Gastroesophageal sphincter (tissue), 3 donors: ENCODE results near the gene OR2T33.

Experiments used
- EP300 ChIP-seq: sonication (generic); formaldehyde crosslinking; IDR thresholded peaks from one replicate; pipeline ENCODE4 v1.6.1; 2017; ENCODE audit warnings: antibody characterized with exemption, mild to moderate bottlenecking
- POLR2A ChIP-seq, 2 donors: fragments of 450-650 bp; IDR thresholded peaks; one replicate each; pipeline ENCODE4 v1.6.1; 2017; ENCODE audit warnings: antibody characterized with exemption in 2 of 2, mild to moderate bottlenecking in 2 of 2, moderate library complexity in 1 of 2
- POLR2AphosphoS5 ChIP-seq: sonication (generic); formaldehyde crosslinking; IDR thresholded peaks from one replicate; pipeline ENCODE4 v1.6.1; 2017; ENCODE audit warnings: antibody characterized with exemption
- TF ChIP-seq, protein P1 (sequence below), 4 experiments: fragments of 200-600 bp in 2 of 4; fragments of 450-650 bp in 2 of 4; sonication (generic) in 1 of 4; IDR thresholded peaks; one replicate each; pipeline ENCODE4 v1.5.1; 2017 to 2019; ENCODE audit warnings: antibody characterized with exemption in 4 of 4, mild to moderate bottlenecking in 2 of 4, moderate library complexity in 2 of 4

DNA sequence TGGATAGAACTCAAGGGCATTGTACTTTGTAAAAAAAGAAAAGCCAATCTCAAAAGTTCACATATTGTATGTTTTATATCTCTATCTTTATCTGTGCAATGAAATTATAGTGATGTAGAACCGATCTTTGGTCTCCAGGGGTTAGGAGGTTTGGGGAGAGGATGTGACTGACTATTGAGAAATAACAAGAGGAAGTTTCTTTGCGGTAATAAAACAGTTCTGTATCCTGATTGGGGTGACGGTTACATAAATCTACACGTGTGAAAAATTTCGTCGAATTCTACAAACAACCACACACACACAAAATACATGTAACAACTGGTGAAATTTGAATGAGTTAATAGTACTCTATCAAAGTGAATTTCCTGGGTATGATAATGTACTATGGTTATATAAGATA, 10.6 kb upstream of the OR2T33 start:
- TF ChIP-seq, protein P1, sequence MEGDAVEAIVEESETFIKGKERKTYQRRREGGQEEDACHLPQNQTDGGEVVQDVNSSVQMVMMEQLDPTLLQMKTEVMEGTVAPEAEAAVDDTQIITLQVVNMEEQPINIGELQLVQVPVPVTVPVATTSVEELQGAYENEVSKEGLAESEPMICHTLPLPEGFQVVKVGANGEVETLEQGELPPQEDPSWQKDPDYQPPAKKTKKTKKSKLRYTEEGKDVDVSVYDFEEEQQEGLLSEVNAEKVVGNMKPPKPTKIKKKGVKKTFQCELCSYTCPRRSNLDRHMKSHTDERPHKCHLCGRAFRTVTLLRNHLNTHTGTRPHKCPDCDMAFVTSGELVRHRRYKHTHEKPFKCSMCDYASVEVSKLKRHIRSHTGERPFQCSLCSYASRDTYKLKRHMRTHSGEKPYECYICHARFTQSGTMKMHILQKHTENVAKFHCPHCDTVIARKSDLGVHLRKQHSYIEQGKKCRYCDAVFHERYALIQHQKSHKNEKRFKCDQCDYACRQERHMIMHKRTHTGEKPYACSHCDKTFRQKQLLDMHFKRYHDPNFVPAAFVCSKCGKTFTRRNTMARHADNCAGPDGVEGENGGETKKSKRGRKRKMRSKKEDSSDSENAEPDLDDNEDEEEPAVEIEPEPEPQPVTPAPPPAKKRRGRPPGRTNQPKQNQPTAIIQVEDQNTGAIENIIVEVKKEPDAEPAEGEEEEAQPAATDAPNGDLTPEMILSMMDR (IDR thresholded peaks at IDR 0.05): no peak
- TF ChIP-seq EP300: no peak
- no peak for TF ChIP-seq POLR2AphosphoS5
- TF ChIP-seq POLR2A (IDR thresholded peaks at IDR 0.05): no peak
